Tibial nerve (tissue), 3 donors: ENCODE data around the gene CLCF1.

Experiments used
- CTCF ChIP-seq, 5 experiments: fragments of 200-600 bp in 3 of 5; fragments of 450-650 bp in 2 of 5; sonication (generic) in 3 of 5; IDR thresholded peaks; one replicate each; pipeline ENCODE4 v1.5.1; 2016 to 2019; ENCODE audit warnings: antibody characterized with exemption in 5 of 5, mild to moderate bottlenecking in 3 of 5, moderate library complexity in 2 of 5
- POLR2A ChIP-seq, 2 donors: fragments of 450-650 bp; IDR thresholded peaks; one replicate each; pipeline ENCODE4 v1.6.1; 2017; ENCODE audit warnings: antibody characterized with exemption in 2 of 2, mild to moderate bottlenecking in 2 of 2, moderate library complexity in 2 of 2

DNA sequence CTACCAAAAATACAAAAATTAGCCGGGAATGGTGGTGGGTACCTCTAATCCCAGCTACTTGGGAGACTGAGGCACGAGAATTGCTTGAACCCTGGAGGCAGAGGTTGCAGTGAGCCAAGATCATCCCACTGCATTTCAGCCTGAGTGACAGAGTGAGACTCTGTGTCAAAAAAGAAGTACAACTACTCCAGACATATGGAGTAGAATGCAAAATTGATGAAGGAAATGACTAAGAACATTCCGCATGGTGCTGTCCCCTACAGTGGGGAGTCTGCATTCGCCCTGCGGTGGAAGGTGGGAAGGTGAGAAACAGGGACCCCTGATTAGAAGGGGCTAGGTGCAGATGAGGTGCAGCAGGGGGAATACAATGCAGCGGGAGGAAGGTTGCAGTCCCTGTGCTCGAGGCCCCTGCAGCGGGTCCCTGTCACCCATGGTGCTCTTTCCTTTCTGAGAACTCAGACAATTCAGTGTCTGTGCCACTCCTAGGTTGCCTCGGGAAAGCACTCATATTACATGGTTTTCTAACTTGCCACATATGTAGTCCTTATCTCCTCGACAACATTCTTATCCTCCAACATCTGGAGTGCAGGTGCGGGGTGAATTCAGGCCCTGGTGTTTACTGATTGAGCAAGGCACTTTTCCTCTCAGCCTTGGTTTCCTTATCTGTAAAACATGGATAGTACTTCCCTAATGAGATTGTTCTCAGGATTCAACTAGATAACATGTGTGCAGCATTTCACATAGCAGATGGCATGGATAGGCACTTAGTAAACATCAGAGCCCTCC lies 25.2 kb downstream of the CLCF1 start:
- TF ChIP-seq POLR2A (IDR thresholded peaks at IDR 0.05): no peak
- TF ChIP-seq CTCF (IDR thresholded peaks at IDR 0.05): no peak
